SK-N-SH treated with all-trans-retinoic acid at 6 μM for 48 hours (cell line): Measurements from ENCODE around the gene CTNND2.

Experiments
- ARNTL ChIP-seq: fragments of 450-650 bp; formaldehyde crosslinking; IDR thresholded peaks from 2 replicates; pipeline ENCODE4 v1.5.0; 2020; ENCODE audit warnings: low read depth, mild to moderate bottlenecking, moderate library complexity, borderline replicate concordance
- CREB5 ChIP-seq: fragments of 250-450 bp; sonication (Bioruptor Pico); IDR thresholded peaks from 2 replicates; pipeline ENCODE4 v1.5.1; 2020; ENCODE audit warnings: low read depth, mild to moderate bottlenecking, moderate library complexity
- ISL1 ChIP-seq: fragments of 250-450 bp; sonication (Bioruptor Pico); IDR thresholded peaks from 2 replicates; pipeline ENCODE4 v2.1.2; 2022; ENCODE audit warnings: mild to moderate bottlenecking, moderate library complexity
- PATZ1 ChIP-seq: fragments of 250-450 bp; sonication (Bioruptor Pico); IDR thresholded peaks from 2 replicates; pipeline ENCODE4 v1.8.0; 2020; ENCODE audit warnings: mild to moderate bottlenecking, moderate library complexity, borderline replicate concordance
- POU6F1 ChIP-seq: fragments of 250-450 bp; sonication (Bioruptor Pico); IDR thresholded peaks from 2 replicates; pipeline ENCODE4 v1.8.0; 2021; ENCODE audit warnings: low read depth, mild to moderate bottlenecking, moderate library complexity, borderline replicate concordance
- PPARA ChIP-seq: fragments of 250-450 bp; sonication (Bioruptor Pico); IDR thresholded peaks from 2 replicates; pipeline ENCODE4 v1.5.0; 2020; ENCODE audit warnings: mild to moderate bottlenecking, borderline replicate concordance
- RARB ChIP-seq: fragments of 250-450 bp; sonication (Bioruptor Pico); IDR thresholded peaks from 2 replicates; pipeline ENCODE4 v1.8.0; 2021; ENCODE audit warnings: mild to moderate bottlenecking, moderate library complexity
- SNAI2 ChIP-seq: fragments of 250-450 bp; sonication (Bioruptor Pico); IDR thresholded peaks from 2 replicates; pipeline ENCODE4 v1.5.0; 2020; ENCODE audit warnings: mild to moderate bottlenecking, moderate library complexity
- ZFP3 ChIP-seq: fragments of 250-450 bp; sonication (Bioruptor Pico); IDR thresholded peaks from 2 replicates; pipeline ENCODE4 v1.5.0; 2020; ENCODE audit warnings: mild to moderate bottlenecking, moderate library complexity
- ZNF70 ChIP-seq: fragments of 450-650 bp; formaldehyde crosslinking; IDR thresholded peaks from 2 replicates; pipeline ENCODE4 v1.5.0; 2020; ENCODE audit warnings: mild to moderate bottlenecking, moderate library complexity

GRCh38 chr5:11497651-11498050 lies 406.6 kb downstream of the CTNND2 start:
- TF ChIP-seq CREB5 (CRISPR knock-in tag), result no peak
- TF ChIP-seq PPARA (CRISPR knock-in tag), result no peak
- no peak for TF ChIP-seq ISL1 (CRISPR knock-in tag)
- no peak for TF ChIP-seq ZNF70 (CRISPR knock-in tag)
- no peak for TF ChIP-seq PATZ1
- no peak for TF ChIP-seq ARNTL (CRISPR knock-in tag)
- TF ChIP-seq SNAI2 (CRISPR knock-in tag), result no peak
- TF ChIP-seq ZFP3, result no peak
- no peak for TF ChIP-seq RARB (CRISPR knock-in tag)
- no peak for TF ChIP-seq POU6F1 (CRISPR knock-in tag)
